Heart right ventricle (tissue), 16 donors: ENCODE results near the gene NDUFS2. TPM values are rescaled to one million over a fixed set of nuclear protein-coding genes. Genes with fewer than 3 reads are reported as not detected.
A peak's percentile ranks its signal among the peaks of the same experiment; 100 is the strongest.

Experiments used
- ATAC-seq, 8 donors: fragments of 200-7000 bp; cut with Tn5 transposase; one replicate each; pipeline ENCODE4 v1.9.1; 2020; ENCODE audit warnings: mild to moderate bottlenecking in 8 of 8, moderate library complexity in 8 of 8, moderate number of reproducible peaks in 1 of 8
- DNase-seq, 2 donors: peaks; one replicate each; pipeline ENCODE4 v3.0.0-alpha.2; 2020
- H3K27ac ChIP-seq, 10 donors: fragments of 200-600 bp; sonication (generic) in 2 of 10; one replicate each; pipeline versions ENCODE4 v1.5.0 to v1.8.0; 2020 to 2022; ENCODE audit warnings: mild to moderate bottlenecking in 3 of 10
- H3K27me3 ChIP-seq, 7 donors: fragments of 200-600 bp; one replicate each; pipeline ENCODE4 v1.8.0; 2021 to 2022; ENCODE audit warnings: mild to moderate bottlenecking in 2 of 7
- H3K36me3 ChIP-seq, 9 donors: fragments of 200-600 bp; sonication (generic) in 1 of 9; one replicate each; pipeline versions ENCODE4 v1.5.0 to v1.8.0; 2020 to 2022; ENCODE audit warnings: mild to moderate bottlenecking in 2 of 9
- H3K4me1 ChIP-seq, 9 donors: fragments of 200-600 bp; sonication (generic) in 1 of 9; one replicate each; pipeline versions ENCODE4 v1.5.0 to v1.8.0; 2020 to 2022; ENCODE audit warnings: mild to moderate bottlenecking in 4 of 9
- H3K4me3 ChIP-seq, 10 donors: fragments of 200-600 bp; sonication (generic) in 2 of 10; one replicate each; pipeline versions ENCODE4 v1.5.0 to v1.8.0; 2020 to 2022; ENCODE audit warnings: mild to moderate bottlenecking in 7 of 10, moderate library complexity in 2 of 10
- H3K9me3 ChIP-seq, 11 donors: fragments of 200-600 bp in 10 of 11; sonication (generic) in 2 of 11; one replicate each; pipeline versions ENCODE4 v1.5.0 to v1.8.0; 2013 to 2022; ENCODE audit warnings: mild to moderate bottlenecking in 2 of 11, control low read depth in 1 of 11, moderate library complexity in 1 of 11
- CTCF ChIP-seq, 9 donors: fragments of 200-600 bp; sonication (generic) in 2 of 9; IDR thresholded peaks; one replicate each; pipeline versions ENCODE4 v1.5.0 to v1.8.0; 2021 to 2022; ENCODE audit warnings: antibody characterized with exemption in 9 of 9, mild to moderate bottlenecking in 5 of 9, moderate library complexity in 1 of 9
- WGBS, 2 donors: extraction: QIAGEN DNeasy Blood & Tissue Kit; methylation state at CpG; one replicate each; pipeline ENCODE4 v1.1.7; 2013; ENCODE audit warnings: inconsistent platforms in 1 of 2; 5-methylcytosine and 5-hydroxymethylcytosine counted together
- intact Hi-C, 10 donors: fragments of 100-400 bp; cut with DNase I; formaldehyde crosslinking; loops; one replicate each; pipeline versions ENCODE4 v1.11.1 to v1.14.2; 2022
- polyA plus RNA-seq, 2 donors: library from polyadenylated mRNA; stranded (reverse); fragments of 200-250 nt; gene quantifications; one replicate each; pipeline ENCODE4 v1.2.3, GENCODE V29; 2013
- total RNA-seq, 10 donors: library from RNA; stranded (reverse); fragmentation: NEBNext Ultra II Directional in 3 of 10; extraction: Animal tissue kit (Norgen Biotek cat#: 25700) in 3 of 10; gene quantifications; one replicate each; pipeline versions ENCODE4 v1.2.1 to v1.2.4, GENCODE V29; 2021 to 2023
- donor health status: Arrhythmogenic right ventricular cardiomyopathy.
- donor health status: ischemic (EF 13 %, LVEDD 7.1; RV severe dilation, severe dysfunction).
- donor health status: healthy with polysubstance abuse.
- donor health status: DM: no; HTN: yes; CAD: no.
- donor health status: DM: no; HTN: no; CAD: no.
- donor health status: ischemic (EF 25% LVEDD 6.9; RV normal size, moderate dysfunction).
- donor health status: ischemic (EF 25% LVEDD 5.7; RV mildly dilated, moderate dysfunction).
- donor health status: healthy.
- donor health status: DM: yes; HTN: yes; CAD: no.
- donor health status: Ischemic cardiomyopathy.
- donor health status: ischemic (EF 35%, LVEDD 5.7; RV mildly dilated, moderate dysfunction).
- donor health status: nonischemic (EF 11% LVEDD 7.7; RV severe dilation, severe dysfunction).
- donor health status: DM: yes; HTN: yes; CAD: no.
- donor health status: PGD.
- donor health status: ischemic (EF 29% LVEDD 5.4; RV normal size, mild dysfunction).
- donor health status: nonischemic (EF 23%, LVEDD 6.1; RV moderate dilation, normal function).

The NDUFS2 gene
- total and polyA plus RNA-seq, 12 donors, result 121 to 370 (median 309) TPM

- Histone ChIP-seq H3K36me3 (peaks cover 0 to 35% (median 4%) of the 10 kb centered on the region in 9 donors), H3K27me3 (no peaks in the 10 kb centered on the region), H3K4me1 (peaks cover 44 to 89% (median 79%) of the 10 kb centered on the region in 9 donors), H3K4me3 (peak overlapping the region in 2 of 10 donors; percentile 60 to 67), H3K27ac (peak overlapping the region; percentile 93 to 100 (median 98)), H3K9me3 (no peaks in the 10 kb centered on the region)
- DNase-seq (no peak), ATAC-seq (no peak)
- no peak for TF ChIP-seq CTCF (IDR thresholded peaks at IDR 0.05)
- 33 to 38% methylated on average over 5 of the region's 5 CpGs for WGBS, 2 donors
- intact Hi-C loops, result loop anchor here in 4 of 10 donors (10.0 kb wide), 1 partner anchor 185 kb away; no protein-coding TSS in a partner anchor
Measured at GRCh38 chr1:161199506-161200139, 2.5 kb upstream of the NDUFS2 start.

GRCh38 chr1:161200421-161200991 is 1.7 kb upstream of the NDUFS2 start:
- intact Hi-C loops, result no loop called here
- DNase-seq, result no peak
- peaks cover 44 to 89% (median 79%) of the 10 kb centered on the region in 9 donors for H3K4me1 ChIP-seq

GRCh38 chr1:161200992-161201835 is 953 bp upstream of the NDUFS2 start:
- WGBS, 2 donors, result 31 to 51% methylated on average over 13 of the region's 13 CpGs
- intact Hi-C loops, result no loop called here
- peaks cover 47 to 92% (median 80%) of the 10 kb centered on the region in 9 donors for H3K4me1 ChIP-seq

More at GRCh38 chr1:161200421-161200991, 1.7 kb upstream of the NDUFS2 start:
- Histone ChIP-seq H3K27me3 (no peaks in the 10 kb centered on the region), H3K4me3 (peak overlapping the region in 5 of 10 donors; percentile 72 to 94 (median 81)), H3K27ac (peak overlapping the region; percentile 93 to 100 (median 98)), H3K36me3 (peaks cover 0 to 35% (median 4%) of the 10 kb centered on the region in 9 donors), H3K9me3 (no peaks in the 10 kb centered on the region)
- 41 to 50% methylated on average over 5 of the region's 5 CpGs for WGBS, 2 donors
- no peak for TF ChIP-seq CTCF (IDR thresholded peaks at IDR 0.05)
- peak in 1 of 8 donors; percentile 1 for ATAC-seq

More at GRCh38 chr1:161200992-161201835, 953 bp upstream of the NDUFS2 start:
- Histone ChIP-seq H3K27me3 (no peaks in the 10 kb centered on the region), H3K36me3 (peaks cover 0 to 37% (median 4%) of the 10 kb centered on the region in 9 donors), H3K9me3 (no peaks in the 10 kb centered on the region), H3K4me3 (peak overlapping the region; percentile 20 to 94 (median 85)), H3K27ac (peak overlapping the region; percentile 93 to 100 (median 98))
- peak; percentile 36 to 73 (median 54) for ATAC-seq
- DNase-seq, result peak; percentile 47 to 88
- TF ChIP-seq CTCF (IDR thresholded peaks at IDR 0.05), result no peak
